Umbilical cord (tissue), 2 donors: ENCODE data around the gene PTPRM. TPM values are rescaled to one million over a fixed set of nuclear protein-coding genes. Genes with fewer than 3 reads are reported as not detected.

ENCODE experiments used
- DNase-seq: peaks from one replicate; pipeline ENCODE4 v3.0.0-alpha.2; 2015; ENCODE audit warnings: low spot score
- total RNA-seq: library from RNA; depleted of rRNA; stranded (reverse); fragments of >200 nt; gene quantifications from one replicate; pipeline ENCODE4 v1.2.3, GENCODE V29; 2014; ENCODE audit warnings: low replicate concordance; ENCODE audit not compliant: insufficient read depth

Gene PTPRM
- total RNA-seq, 1 donor from 2014 or later = 49.1 TPM

GRCh38 chr18:7666195-7666776 is 99.2 kb downstream of the PTPRM start:
- DNase-seq = no peak

DNA sequence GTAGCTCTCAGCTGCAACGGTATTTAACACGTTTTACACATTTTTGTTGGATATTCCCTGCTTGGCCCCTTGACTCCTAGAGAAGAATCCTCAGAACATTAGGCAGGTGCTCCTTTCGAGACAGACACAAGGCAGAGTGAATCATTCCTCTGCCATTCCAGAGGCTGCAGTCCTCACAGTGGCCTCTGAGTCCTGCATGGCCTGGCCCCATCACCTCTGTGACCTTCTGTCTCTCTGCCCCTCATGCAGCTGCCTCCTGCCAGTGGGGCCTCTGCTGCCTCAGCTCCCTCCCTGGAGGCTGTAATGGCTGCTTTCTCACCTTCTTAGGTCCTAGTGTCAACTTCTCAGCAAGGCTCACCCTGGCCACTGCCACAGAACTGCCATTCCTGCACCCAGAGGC is 101.3 kb downstream of the PTPRM start:
- no peak for DNase-seq

DNA sequence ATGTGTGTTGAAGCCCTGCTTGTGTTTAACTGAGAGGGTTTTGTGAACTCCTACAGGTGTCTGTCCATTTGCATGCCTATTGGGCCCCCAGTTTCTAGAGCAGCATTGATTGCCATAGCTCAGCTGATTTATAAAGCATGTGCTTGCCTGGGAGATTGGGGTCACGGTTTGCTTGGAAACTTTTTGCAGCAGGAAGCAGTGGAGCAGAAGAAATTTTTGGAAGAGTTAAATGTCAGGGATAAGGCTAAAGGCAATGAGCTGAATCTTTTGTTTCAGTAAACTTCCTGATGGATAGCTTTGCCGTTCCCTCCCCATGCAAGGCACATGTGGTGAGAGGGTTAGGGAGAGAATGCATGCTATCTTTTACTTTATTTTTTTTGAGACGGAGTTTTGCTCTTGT is 102.2 kb downstream of the PTPRM start:
- no peak for DNase-seq

- DNase-seq = no peak
Measured at GRCh38 chr18:7671105-7671504, 104.0 kb downstream of the PTPRM start.

DNA sequence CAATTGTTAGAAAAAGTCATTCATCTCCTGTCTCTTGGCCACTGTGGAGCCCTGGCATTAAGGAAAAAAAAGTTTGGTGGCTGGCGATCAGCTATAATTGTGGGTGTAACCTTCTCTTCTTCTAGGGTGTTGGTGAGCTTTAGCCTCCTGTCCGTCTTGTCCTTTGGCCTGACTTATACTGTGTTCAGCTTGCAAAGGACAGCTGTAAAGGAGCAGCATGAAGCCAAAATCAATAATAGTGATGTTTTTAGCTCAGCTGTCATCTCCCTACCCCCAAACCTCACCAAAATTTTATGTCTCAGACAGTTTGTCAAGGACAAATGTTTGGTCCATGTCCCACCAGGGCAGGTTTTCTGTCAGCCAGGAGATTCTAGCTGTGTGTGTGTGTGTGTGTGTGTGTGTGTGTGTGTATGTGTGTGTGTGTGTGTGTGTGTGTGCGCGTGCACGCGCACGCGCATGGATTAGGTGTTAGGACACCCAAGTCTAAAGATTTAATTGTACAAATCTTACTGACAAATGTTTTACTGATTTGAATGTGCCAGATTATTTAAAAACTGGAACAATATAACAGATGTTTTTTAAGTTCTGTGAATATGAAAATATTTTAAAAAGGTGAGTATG is 109.2 kb downstream of the PTPRM start:
- DNase-seq = no peak

DNA sequence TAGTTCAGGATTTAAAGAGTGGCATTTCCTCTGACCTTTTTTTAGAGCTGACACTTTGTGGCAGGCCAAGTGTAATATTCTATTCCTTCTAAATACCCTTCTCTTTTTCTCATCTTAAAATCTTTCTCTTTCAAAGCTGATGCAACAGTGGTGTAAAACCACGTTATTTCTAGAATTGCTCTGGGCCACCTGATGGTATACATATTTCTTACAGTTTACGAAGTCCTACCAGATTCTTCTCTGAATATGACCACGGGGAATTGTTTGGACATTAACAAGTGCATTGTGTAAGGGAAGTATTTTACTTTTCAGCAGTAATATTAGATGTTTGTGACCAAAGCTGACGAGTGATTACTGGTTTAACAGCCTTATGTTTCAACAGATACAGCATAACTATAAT is 109.9 kb downstream of the PTPRM start:
- DNase-seq = no peak

DNA sequence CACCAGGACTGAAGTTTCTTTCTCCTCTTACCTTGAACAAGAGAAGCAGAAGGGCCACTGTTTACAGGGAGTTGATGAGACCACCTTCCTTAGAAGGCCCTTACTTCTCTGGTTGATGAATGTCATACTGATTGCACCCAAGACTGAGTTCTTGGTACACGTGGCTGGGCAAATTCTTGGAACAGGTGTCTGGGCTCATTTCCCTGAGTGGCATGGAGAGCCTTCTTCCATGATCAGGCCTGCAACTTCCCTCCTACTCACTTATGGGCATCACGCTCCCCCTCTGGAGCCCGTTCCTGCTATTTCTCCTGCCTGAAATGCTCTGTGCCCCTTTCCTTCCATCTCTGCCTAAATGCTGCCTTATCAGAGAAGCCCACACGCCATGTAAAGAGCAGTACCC is 110.3 kb downstream of the PTPRM start:
- DNase-seq = no peak

DNA sequence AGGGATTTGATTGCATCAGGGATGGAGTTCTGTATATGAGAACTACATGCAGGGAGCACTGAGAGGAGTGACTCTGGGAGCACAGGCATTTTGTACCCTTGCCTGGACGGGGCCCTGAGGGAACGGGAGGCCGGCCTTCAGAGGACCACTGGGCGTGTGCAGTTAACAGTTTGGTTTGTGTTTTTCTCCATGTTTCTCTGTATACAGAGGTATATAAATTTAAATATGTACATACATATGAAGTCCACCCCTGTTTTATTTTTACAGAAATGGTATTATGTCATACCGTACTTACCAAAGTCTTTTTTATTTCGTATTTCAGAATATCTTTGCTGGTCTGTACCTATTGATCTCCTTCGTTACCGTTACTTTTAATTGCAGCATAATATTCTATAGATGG is 111.3 kb downstream of the PTPRM start:
- no peak for DNase-seq

DNA sequence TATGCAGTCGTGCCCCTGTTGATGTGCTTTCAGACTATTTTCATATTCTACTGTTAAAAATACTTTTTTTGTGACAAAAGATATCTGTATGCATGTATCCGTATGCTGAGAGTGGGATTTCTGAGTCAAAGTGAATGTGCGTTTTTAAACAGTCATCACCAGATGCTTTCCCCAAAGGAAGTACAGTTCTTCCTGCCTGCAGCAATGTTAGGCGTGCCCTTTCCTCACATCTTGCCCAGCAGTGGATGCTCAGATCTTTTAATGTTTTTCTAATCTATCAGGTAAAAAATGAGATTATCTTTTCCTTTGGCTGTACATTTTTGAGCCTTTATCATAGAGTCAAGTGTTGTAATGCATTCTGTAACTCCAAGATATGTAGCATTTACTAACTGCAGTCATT is 111.7 kb downstream of the PTPRM start:
- no peak for DNase-seq

GRCh38 chr18:7681298-7681697 is 114.2 kb downstream of the PTPRM start:
- DNase-seq = no peak

GRCh38 chr18:7682321-7682720 is 115.2 kb downstream of the PTPRM start:
- no peak for DNase-seq

GRCh38 chr18:7683753-7684152 is 116.6 kb downstream of the PTPRM start:
- DNase-seq = no peak

DNA sequence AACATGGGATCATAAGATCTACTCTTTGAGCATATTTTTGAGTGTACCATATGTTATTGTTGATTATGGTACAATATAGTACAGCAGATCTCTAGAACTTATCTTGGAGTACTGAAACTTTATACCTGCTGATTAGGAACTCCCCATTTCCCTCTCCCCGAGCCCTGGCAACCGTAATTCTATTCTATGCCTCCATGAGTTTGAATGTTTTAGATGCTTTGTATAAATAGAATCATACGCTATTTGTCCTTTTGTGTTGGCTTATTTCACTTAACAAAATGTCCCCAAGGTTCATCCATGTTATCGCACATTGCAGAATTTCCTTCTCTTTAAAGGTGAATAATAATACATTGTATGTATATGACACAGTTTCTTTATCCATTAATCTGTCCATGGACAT is 117.2 kb downstream of the PTPRM start:
- no peak for DNase-seq

- no peak for DNase-seq
Measured at GRCh38 chr18:7684966-7685365, 117.8 kb downstream of the PTPRM start.

- no peak for DNase-seq
Measured at GRCh38 chr18:7686278-7686677, 119.2 kb downstream of the PTPRM start.

- no peak for DNase-seq
Measured at GRCh38 chr18:7688580-7688979, 121.5 kb downstream of the PTPRM start.

DNA sequence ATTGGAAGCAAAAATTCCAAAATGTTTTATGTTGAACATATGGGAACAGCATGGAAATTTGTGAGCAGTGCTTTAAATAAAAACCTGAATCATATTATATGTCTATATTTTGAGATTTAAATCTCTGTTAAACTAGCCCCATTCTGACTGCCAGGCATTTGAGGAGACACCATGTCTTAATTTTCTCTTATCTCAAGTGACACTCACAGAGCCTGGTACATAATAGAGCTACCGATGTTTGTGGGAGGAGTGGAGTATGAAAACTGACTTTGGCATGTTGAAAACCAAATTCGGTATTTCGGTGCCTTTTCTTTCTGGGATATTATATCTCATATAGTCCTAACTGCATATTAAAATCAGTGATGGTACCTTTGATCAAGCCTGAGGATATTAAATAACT is 124.1 kb downstream of the PTPRM start:
- no peak for DNase-seq

GRCh38 chr18:7696780-7697179 is 129.7 kb downstream of the PTPRM start:
- DNase-seq = no peak

GRCh38 chr18:7697306-7697705 is 130.2 kb downstream of the PTPRM start:
- no peak for DNase-seq

GRCh38 chr18:7711495-7711894 is 144.4 kb downstream of the PTPRM start:
- DNase-seq = no peak

DNA sequence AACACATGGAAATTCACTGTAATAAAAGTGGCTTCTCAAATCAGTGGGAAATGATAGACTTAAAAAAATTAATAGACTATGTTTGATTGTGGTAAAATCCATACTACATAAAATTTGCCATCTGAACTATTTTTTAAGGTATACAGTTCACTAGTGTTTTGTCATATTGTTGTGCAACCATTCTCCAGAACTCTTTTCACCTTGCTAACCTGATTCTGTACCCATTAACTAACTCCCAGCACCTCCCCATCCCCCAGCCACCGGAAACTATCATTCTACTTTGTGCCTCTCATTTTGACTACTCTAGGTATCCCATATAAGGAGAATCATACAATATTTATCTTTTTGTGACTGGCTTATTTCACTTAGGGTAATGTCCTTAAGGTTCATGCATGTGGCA is 153.3 kb downstream of the PTPRM start:
- no peak for DNase-seq

DNA sequence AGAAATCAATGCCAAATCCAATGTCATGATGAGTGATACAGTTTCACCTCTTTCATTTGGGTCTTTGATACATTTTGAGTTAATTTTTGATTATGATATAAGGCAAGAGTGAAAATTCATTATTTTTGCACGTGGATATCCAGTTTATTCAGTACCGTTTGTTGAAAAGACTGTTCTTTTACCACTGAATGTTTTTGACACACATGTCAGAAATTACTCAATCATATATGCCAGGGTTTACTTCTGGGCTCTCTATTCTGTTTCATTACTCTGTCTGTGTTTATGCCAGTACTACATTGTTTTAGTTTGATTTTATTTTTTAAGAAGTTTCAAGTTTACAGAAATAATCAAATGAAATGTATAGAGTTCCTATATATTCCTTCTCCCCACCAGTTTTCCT is 154.4 kb downstream of the PTPRM start:
- no peak for DNase-seq

GRCh38 chr18:7722955-7723354 is 155.8 kb downstream of the PTPRM start:
- no peak for DNase-seq

GRCh38 chr18:7723558-7723957 is 156.4 kb downstream of the PTPRM start:
- no peak for DNase-seq
